Prostate gland (tissue), 2 donors: Measurements from ENCODE around the gene TCP11L1. TPM values are rescaled to one million over a fixed set of nuclear protein-coding genes. Genes with fewer than 3 reads are reported as not detected.

Source experiments
- DNase-seq: peaks from one replicate; pipeline ENCODE4 v3.0.0-alpha.2; 2019; ENCODE audit warnings: low spot score
- H3K27ac ChIP-seq, 2 donors: fragments of 200-600 bp; sonication (generic); 2 replicates each; pipeline ENCODE4 v1.5.1; 2017 to 2019
- H3K27me3 ChIP-seq: fragments of 200-600 bp; sonication (generic); replicated peaks from 2 replicates; pipeline ENCODE4 v1.5.1; 2019; ENCODE audit not compliant: insufficient read depth
- H3K36me3 ChIP-seq, 2 donors: fragments of 200-600 bp; sonication (generic); 1 replicate in 1 of 2; 2 replicates in 1 of 2; pipeline versions ENCODE4 v1.5.1 to v1.8.1; 2017 to 2019
- H3K4me1 ChIP-seq: fragments of 200-600 bp; sonication (generic); replicated peaks from 2 replicates; pipeline ENCODE4 v1.5.1; 2019
- H3K4me3 ChIP-seq, 2 donors: fragments of 200-600 bp; sonication (generic); 2 replicates each; pipeline ENCODE4 v1.5.1; 2017 to 2019
- H3K9me3 ChIP-seq: fragments of 200-600 bp; sonication (generic); 2 replicates; pipeline ENCODE4 v1.5.1; 2017
- CTCF ChIP-seq, 4 experiments: fragments of 200-600 bp in 2 of 4; fragments of 450-650 bp in 2 of 4; sonication (generic) in 2 of 4; IDR thresholded peaks; 1 replicate in 3 of 4; 2 replicates in 1 of 4; pipeline ENCODE4 v1.5.1; 2016 to 2019; ENCODE audit warnings: antibody characterized with exemption in 4 of 4, mild to moderate bottlenecking in 2 of 4, moderate library complexity in 2 of 4
- POLR2A ChIP-seq: fragments of 450-650 bp; IDR thresholded peaks from one replicate; pipeline ENCODE4 v1.6.1; 2016; ENCODE audit warnings: antibody characterized with exemption, mild to moderate bottlenecking
- POLR2AphosphoS5 ChIP-seq: sonication (generic); formaldehyde crosslinking; IDR thresholded peaks from one replicate; pipeline ENCODE4 v1.6.1; 2017; ENCODE audit warnings: antibody characterized with exemption
- WGBS: methylation state at CpG from one replicate; pipeline ENCODE4 v1.1.5; 2018; 5-methylcytosine and 5-hydroxymethylcytosine counted together
- intact Hi-C: fragments of 100-400 bp; cut with DNase I; formaldehyde crosslinking; loops from one replicate; pipeline ENCODE4 v1.14.2; 2022
- total RNA-seq, 2 donors: library from RNA; depleted of rRNA; stranded (reverse); fragments of >200 nt; gene quantifications; one replicate each; pipeline ENCODE4 v1.1.0, GENCODE V29; 2016

Gene TCP11L1
- total RNA-seq, 2 donors from 2014 or later, result 15.3 to 27.1 TPM

GRCh38 chr11:33015621-33016551, 23.5 kb upstream of the TCP11L1 start, which contains the start of gene DEPDC7:
Gene DEPDC7 (plus strand): TSS chr11:33015878. CDS start chr11:33015956, 78 bp downstream.
- peak within 1 kb of the TSS; percentile 48 to 51 for H3K27ac ChIP-seq
- no peaks in the 10 kb centered on the region for H3K9me3 ChIP-seq
- DNase-seq, result peak; percentile 68
- 3% methylated on average over 82 of the region's 89 CpGs for WGBS
- H3K4me3 ChIP-seq, result peak within 1 kb of the TSS; percentile 39 to 40
- H3K27me3 ChIP-seq, result peaks cover 6% of the 10 kb centered on the region
- no peaks in the 10 kb centered on the region for H3K4me1 ChIP-seq
- H3K36me3 ChIP-seq, result no peaks in the 10 kb centered on the region
- intact Hi-C loops, result no loop called here
- TF ChIP-seq POLR2AphosphoS5 (peak; percentile 68), CTCF (IDR thresholded peaks at IDR 0.05) (no peak), POLR2A (peak; percentile 81)

GRCh38 chr11:33016654-33017053, 22.7 kb upstream of the TCP11L1 start:
- Histone ChIP-seq H3K4me1 (no peaks in the 10 kb centered on the region), H3K27ac (peak overlapping the region; percentile 48 to 51), H3K36me3 (no peaks in the 10 kb centered on the region), H3K9me3 (no peaks in the 10 kb centered on the region), H3K4me3 (peak overlapping the region; percentile 39 to 40), H3K27me3 (peaks cover 6% of the 10 kb centered on the region)
- TF ChIP-seq CTCF (IDR thresholded peaks at IDR 0.05), result no peak
- DNase-seq, result no peak
- intact Hi-C loops, result no loop called here
- 22% methylated on average over 4 of the region's 4 CpGs for WGBS

- Histone ChIP-seq H3K9me3 (no peaks in the 10 kb centered on the region), H3K4me1 (no peaks in the 10 kb centered on the region), H3K27me3 (peaks cover 6% of the 10 kb centered on the region), H3K36me3 (no peaks in the 10 kb centered on the region), H3K4me3 (no peak overlapping the region), H3K27ac (no peak overlapping the region)
- intact Hi-C loops, result no loop called here
- TF ChIP-seq POLR2AphosphoS5, result no peak
- no peak for TF ChIP-seq CTCF (IDR thresholded peaks at IDR 0.05)
- no peak for TF ChIP-seq POLR2A
- DNase-seq, result no peak
- WGBS, result 34% methylated on average over 9 of the region's 9 CpGs
These were observed 21.9 kb upstream of the TCP11L1 start for GRCh38 chr11:33017478-33017877.

GRCh38 chr11:33017965-33018364, 21.4 kb upstream of the TCP11L1 start:
- no peaks in the 10 kb centered on the region for H3K36me3 ChIP-seq
- intact Hi-C loops, result no loop called here
- peaks cover 6% of the 10 kb centered on the region for H3K27me3 ChIP-seq
- WGBS, result 79% methylated on average over 3 of the region's 3 CpGs
- no peak overlapping the region for H3K27ac ChIP-seq
- TF ChIP-seq POLR2A (no peak), POLR2AphosphoS5 (no peak), CTCF (IDR thresholded peaks at IDR 0.05) (no peak)
- no peak overlapping the region for H3K4me3 ChIP-seq
- H3K9me3 ChIP-seq, result no peaks in the 10 kb centered on the region
- DNase-seq, result no peak
- H3K4me1 ChIP-seq, result no peaks in the 10 kb centered on the region

- intact Hi-C loops, result no loop called here
- H3K36me3 ChIP-seq, result no peaks in the 10 kb centered on the region
- H3K9me3 ChIP-seq, result no peaks in the 10 kb centered on the region
- H3K27me3 ChIP-seq, result peaks cover 6% of the 10 kb centered on the region
- WGBS, result 83% methylated on average over 6 of the region's 6 CpGs
- TF ChIP-seq POLR2A (no peak), CTCF (IDR thresholded peaks at IDR 0.05) (no peak)
- no peak overlapping the region for H3K27ac ChIP-seq
- H3K4me3 ChIP-seq, result no peak overlapping the region
- DNase-seq, result no peak
- no peaks in the 10 kb centered on the region for H3K4me1 ChIP-seq
These were observed 20.5 kb upstream of the TCP11L1 start for GRCh38 chr11:33018840-33019239.
